ENCODE data around the gene KLHDC2. TPM values are rescaled to one million over a fixed set of nuclear protein-coding genes. Genes with fewer than 3 reads are reported as not detected.
"Not testable (repeated sequence)": the region's sequence is repeated elsewhere in the genome, so short reads cannot be mapped to it uniquely, and the experiment has no call there.

KLHDC2 gene
- total and polyA plus RNA-seq, 2 of the 8 experiments (the other 6 are each of a cell fraction or from before 2014, with no cell fraction given) = 32.9 to 43.4 TPM

DNA sequence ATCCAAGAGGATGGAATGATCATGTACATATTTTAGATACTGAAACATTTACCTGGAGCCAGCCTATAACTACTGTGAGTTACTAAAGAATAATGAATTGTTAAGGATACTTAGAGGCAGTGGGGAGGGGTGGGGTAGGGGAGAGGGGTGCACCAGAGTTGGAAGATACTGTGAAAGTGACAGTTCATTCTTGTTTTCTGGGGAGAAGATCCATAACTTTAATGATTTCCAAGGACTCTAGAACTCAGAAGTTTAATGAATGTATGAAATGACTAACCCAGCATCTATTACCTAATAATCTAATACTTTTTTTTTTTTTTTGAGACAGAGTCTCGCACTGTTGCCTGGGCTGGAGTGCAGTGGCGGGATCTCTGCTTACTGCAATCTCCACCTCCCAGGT is 10.5 kb downstream of the KLHDC2 start (continued):
- TF ChIP-seq CHD2 (IDR thresholded peaks at IDR 0.05; ENCODE audit: low read length) = no peak

GRCh38 chr14:49781040-49781439 is 13.1 kb downstream of the KLHDC2 start:
- not testable (repeated sequence) for H2AFZ ChIP-seq (ENCODE audit: low read length); H3K4me1 ChIP-seq (replicated peaks in 1 of 4; ENCODE audit: control insufficient read depth in 3 of 4, insufficient read depth in 4 of 4, low read length in 3 of 4); H2BK15ac ChIP-seq (ENCODE audit: low read length); H4K8ac ChIP-seq (ENCODE audit: extremely low read depth, insufficient read depth, low read length); H3K27ac ChIP-seq (ENCODE audit: low read depth, low read length); H3K23me2 ChIP-seq (ENCODE audit: low read depth, low read length); H4K91ac ChIP-seq (replicated peaks; ENCODE audit: insufficient read length, low read length); H2AK5ac ChIP-seq (ENCODE audit: low read depth, low read length); H3K79me2 ChIP-seq (ENCODE audit: control insufficient read depth in 1 of 2, insufficient read depth in 2 of 2, low read length in 2 of 2); H3K9ac ChIP-seq (replicated peaks in 1 of 4; ENCODE audit: extremely low read depth in 1 of 4, low read depth in 3 of 4, low read length in 3 of 4); H3K79me1 ChIP-seq (ENCODE audit: low read depth, low read length); H4K5ac ChIP-seq (ENCODE audit: insufficient read length, low read depth, low read length); H3K4me3 ChIP-seq (ENCODE audit: extremely low read depth in 1 of 4, insufficient read depth in 2 of 4, low read depth in 3 of 4, low read length in 4 of 4); H3K56ac ChIP-seq (replicated peaks; ENCODE audit: insufficient read length, low read depth, low read length); H2BK5ac ChIP-seq (ENCODE audit: low read depth, low read length); H3K27me3 ChIP-seq (replicated peaks in 1 of 4; ENCODE audit: control insufficient read depth in 3 of 4, extremely low read depth in 1 of 4, insufficient read depth in 3 of 4, low read length in 3 of 4); H3K4me2 ChIP-seq (ENCODE audit: insufficient read depth in 1 of 2, low read depth in 2 of 2, low read length in 2 of 2); H2BK120ac ChIP-seq (replicated peaks; ENCODE audit: low read depth, low read length); H3K9me3 ChIP-seq (ENCODE audit: insufficient read depth in 2 of 2, low read depth in 1 of 2, low read length in 1 of 2); H3K4ac ChIP-seq (replicated peaks; ENCODE audit: insufficient read length, low read depth, low read length); H3K23ac ChIP-seq (ENCODE audit: insufficient read length); FAIRE-seq; H2BK20ac ChIP-seq (ENCODE audit: low read length); H3K18ac ChIP-seq (ENCODE audit: extremely low read depth, low read length); H2BK12ac ChIP-seq (ENCODE audit: low read depth, low read length); H3K14ac ChIP-seq (ENCODE audit: insufficient read length); DNase-seq (ENCODE audit: low read depth in 1 of 2, low spot score in 2 of 2); H4K20me1 ChIP-seq (replicated peaks in 1 of 2; ENCODE audit: control insufficient read depth in 1 of 2, insufficient read depth in 2 of 2, low read length in 2 of 2)
- WGBS, 2 experiments (ENCODE audit: extremely low coverage in 1 of 2, insufficient coverage in 1 of 2, insufficient read length in 1 of 2, insufficient replicate concordance in 2 of 2, low coverage in 1 of 2, low lambda C conversion rate in 2 of 2, missing lambda C conversion rate in 1 of 2) = 96% methylated on average over 6 of the region's 7 CpGs; no CpG with 5 or more reads in 1 of the 2 experiments
- POLR2A ChIA-PET (ENCODE audit: partially characterized antibody) = interaction anchor here (0.6 to 2.4 kb wide), 8 partner anchors 7 to 173 kb away, joined by 3 to 14 read pairs (median 4); partner anchors contain the start of genes KLHDC2 and POLE2
- H3K36me3 ChIP-seq (ENCODE audit: control insufficient read depth in 2 of 4, insufficient read depth in 4 of 4, low read length in 3 of 4) = peaks cover 5 to 87% (median 53%) of the 10 kb centered on the region in 4 experiments; a peak in 7 of 8 replicates
- CTCF ChIA-PET (ENCODE audit: partially characterized antibody) = interaction anchor here (0.6 kb wide), 1 partner anchor 61 kb away, joined by 3 read pairs; no protein-coding TSS in a partner anchor

All from H1 (cell line).